HG02623 (cell line): ENCODE data around the gene SDR39U1.

Experiments used
- ATAC-seq: cut with Tn5 transposase; IDR thresholded peaks from one replicate; pipeline ENCODE4 v1.9.1; 2021; ENCODE audit warnings: moderate library complexity; ENCODE audit not compliant: unreplicated experiment

The SDR39U1 gene

DNA sequence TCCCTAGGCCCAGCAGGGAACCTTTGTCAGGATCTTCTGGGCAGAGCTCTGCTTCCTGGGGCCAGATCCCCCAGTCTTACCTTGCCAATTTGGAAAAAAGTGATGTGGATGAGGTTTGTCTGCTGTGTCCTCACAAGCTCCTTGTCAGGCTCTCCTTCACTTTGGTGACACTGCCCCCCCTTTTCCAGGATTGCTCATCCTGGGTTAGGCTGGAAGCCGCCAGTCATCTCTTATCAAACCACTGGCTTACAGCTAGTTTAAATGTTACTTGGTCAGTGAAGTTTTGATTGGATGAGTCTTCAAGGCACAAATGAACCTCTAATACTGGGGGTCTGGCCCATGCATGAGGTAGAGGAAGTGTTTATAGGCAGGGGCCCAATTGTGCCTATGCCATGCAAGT lies 28.5 kb downstream of the SDR39U1 start:
- no peak for ATAC-seq

DNA sequence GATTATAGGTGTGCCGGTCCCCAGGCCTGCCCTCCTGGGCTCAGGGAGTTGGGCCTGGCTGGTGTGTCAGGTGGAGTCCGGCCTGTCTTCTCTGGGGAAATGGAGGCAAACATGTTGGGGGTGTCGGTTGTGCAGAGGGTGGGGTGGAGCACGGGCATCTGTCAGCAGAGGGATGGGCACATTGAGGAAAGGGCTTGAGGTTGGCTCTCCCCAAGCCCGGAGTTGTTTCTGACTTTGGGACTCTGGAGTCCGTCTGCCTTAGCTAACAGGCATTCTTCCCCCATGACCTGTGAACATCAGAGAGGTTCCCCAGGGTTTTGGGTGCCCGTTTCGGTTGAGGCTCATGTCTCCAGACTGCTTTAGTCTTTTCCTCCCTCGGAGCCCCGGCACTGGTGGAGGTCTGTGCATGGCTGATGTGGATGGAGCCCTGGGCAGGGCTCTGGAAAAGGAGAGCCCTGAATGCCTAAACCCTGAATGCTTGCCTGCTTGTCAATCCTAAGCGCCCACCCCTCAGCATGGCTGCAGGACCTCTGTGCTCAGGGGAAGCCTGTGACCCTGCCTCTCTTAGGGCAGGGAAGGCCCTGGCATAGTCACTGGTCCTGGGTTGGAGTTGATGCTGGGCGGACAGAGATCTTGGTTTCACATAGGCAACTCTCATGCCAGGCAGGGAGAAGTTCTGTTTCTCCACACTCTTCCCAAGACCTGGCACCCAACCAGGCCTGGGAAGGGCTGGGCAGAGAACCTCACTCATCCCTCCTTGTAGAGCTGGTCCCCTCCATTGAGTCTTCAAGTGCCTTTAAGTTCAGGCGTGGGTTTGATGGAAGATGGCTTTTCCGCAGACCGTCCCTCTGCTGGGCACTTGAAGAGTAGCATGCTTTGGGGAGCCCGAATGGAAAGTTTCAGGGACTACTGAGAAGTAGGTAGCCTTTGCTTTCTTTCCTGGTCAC lies 30.9 kb downstream of the SDR39U1 start:
- ATAC-seq = no peak

DNA sequence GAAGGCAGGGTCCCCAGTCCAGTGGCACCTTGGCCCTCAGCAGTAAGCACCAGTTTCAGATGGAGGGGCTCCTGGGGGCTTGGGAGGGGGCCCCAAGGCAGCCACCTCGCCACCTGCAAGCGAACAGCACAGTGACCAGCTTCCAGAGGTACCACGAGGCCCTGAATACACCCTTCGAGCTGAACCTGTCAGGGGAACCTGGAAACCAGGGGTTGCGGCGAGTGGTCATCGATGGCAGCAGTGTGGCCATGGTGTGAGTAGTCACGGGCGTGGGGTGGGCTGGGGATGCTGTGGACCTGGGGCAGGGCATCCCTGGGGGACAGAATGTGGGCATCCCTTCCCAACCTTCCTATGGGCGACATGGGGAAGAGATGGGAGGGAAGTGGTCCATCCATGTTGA lies 32.6 kb downstream of the SDR39U1 start:
- ATAC-seq = no peak

DNA sequence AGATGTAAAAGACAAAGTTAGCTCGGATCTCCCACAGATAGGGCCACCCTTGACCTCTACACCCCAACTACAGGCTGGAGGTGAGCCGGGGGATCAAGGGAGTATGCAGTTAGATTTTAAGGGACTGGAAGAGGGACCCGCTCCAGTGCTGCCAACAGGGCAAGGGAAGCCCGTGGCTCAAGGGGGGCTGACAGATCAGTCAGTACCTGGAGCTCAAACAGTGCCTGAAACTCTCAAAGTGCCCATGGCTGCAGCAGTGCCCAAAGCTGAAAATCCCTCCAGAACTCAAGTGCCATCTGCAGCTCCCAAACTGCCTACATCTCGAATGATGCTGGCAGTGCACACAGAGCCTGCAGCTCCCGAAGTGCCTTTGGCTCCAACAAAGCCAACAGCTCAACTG lies 33.4 kb downstream of the SDR39U1 start:
- no peak for ATAC-seq

DNA sequence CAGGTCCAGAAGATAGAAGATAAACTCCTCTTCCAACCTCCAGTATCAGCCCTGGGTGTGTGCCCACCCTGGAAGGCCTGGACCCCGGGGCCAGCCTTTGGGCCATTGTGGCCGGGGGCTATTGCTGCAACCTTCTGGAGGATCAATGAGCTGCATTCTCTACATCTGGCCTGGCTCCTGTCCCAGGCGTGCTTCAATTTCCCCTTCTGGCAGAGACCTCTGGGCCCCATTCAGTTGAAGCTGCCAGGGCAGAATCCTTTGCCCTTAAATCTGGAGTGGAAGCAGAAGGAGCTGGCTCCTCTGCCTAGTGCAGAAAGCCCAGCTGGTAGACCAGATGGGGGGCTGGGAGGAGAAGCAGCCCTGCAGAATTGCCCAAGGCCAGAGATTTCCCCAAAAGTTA lies 33.8 kb downstream of the SDR39U1 start:
- no peak for ATAC-seq

DNA sequence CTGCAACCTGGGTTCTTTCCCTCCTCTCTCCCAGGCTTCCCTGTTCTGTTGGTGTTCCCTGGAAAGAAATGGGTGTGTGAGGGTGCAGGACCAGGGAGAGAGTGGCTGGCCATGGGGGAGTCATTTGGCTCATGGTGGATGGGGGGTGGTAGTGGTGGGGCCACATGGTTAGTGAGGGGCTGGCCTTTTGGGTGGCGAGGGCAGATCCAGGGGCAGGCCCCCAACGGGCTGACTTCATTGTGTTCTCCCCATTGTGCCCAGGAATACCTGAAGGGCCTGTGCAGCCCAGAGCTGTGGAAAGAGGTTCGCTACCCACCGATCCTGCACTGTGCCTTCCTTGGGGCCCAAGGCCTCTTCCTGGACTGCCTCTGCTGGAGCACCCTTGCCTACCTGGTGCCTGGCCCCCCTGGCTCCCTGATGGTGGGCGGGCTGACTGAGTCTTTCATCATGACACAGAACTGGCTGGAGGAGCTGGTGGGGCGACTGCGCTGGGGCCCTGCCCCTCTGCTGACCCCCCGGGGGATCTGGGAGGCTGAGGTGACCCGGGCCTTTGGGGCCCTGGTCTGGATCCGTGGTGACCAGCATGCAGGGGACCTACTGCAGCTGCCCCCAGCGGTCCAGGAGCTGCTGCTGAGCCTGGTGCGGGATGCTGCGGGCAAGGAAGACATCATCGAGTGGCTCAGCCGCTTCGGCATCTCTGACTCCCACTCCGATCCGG lies 34.8 kb downstream of the SDR39U1 start:
- ATAC-seq = no peak

DNA sequence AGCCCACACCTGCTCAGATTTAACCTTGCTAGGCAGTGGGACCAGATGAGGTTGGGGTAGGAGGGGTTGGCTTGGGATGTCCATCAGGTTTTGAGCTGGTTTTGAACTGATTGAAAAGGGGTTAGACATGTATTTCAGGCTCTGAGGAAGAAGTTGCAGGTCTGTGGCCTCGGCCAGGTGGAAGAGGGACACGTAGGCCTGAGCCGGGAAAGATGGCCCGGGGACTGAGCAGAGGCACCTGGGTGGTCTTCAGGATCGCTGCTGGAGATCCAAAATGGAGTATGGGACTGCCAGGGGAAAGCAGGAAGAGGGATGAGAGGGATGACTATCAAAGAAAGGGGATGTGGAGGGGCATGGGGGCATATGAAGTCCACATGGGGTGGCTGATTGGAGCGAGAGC lies 36.2 kb downstream of the SDR39U1 start:
- ATAC-seq = no peak

DNA sequence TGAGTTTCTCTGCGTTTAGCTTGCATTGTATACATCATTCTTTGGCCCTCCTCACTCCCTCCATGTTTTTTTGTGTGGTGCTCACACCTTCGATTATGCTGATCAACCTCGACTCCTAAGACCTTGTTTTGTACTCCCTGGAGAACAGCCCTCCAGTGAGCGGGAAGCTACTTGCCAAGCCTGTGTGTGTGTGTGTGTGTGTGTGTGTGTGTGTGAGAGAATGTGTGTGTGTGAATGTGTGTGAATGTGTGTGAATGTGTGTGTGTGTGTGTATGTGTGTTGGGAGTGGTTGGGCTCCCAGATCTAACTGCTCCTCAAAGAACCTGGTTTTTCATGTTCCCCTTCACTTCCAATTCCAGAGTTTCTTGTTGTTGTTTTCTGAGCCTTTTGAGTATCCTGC lies 37.8 kb downstream of the SDR39U1 start:
- no peak for ATAC-seq

DNA sequence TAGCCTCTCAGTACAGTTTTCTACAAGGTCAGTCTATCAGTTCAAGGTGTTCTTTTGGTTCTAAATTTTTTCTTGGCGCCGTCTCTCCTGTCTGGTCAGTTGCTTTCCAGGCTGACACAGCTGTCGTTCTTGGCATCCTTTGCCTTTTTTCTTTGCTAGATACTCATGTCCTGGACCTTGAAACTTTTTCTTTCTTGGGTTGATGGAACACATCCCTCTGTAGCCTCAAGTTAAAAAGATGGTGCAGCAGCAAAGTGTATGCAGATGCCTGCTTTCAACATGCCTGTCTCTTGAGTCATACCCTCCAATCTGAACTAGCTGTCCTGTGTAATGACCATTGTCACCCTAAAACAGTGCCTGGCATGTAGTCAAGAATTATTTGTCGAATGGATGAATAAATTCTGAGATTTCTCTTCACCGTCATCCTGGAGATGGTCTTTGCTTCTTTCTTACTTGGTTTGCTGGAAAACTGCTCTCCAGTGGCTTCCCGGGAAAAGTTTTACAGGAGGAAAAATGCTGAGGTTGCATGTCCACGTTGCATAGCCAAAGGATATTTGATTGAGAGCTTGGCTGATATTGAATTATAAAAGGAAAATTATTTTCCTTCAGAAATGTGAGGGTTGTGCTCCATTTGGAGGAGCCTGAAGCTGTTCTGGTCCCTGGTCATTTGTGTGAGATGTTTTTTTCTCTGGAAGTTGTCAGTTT lies 39.1 kb downstream of the SDR39U1 start:
- ATAC-seq = no peak

DNA sequence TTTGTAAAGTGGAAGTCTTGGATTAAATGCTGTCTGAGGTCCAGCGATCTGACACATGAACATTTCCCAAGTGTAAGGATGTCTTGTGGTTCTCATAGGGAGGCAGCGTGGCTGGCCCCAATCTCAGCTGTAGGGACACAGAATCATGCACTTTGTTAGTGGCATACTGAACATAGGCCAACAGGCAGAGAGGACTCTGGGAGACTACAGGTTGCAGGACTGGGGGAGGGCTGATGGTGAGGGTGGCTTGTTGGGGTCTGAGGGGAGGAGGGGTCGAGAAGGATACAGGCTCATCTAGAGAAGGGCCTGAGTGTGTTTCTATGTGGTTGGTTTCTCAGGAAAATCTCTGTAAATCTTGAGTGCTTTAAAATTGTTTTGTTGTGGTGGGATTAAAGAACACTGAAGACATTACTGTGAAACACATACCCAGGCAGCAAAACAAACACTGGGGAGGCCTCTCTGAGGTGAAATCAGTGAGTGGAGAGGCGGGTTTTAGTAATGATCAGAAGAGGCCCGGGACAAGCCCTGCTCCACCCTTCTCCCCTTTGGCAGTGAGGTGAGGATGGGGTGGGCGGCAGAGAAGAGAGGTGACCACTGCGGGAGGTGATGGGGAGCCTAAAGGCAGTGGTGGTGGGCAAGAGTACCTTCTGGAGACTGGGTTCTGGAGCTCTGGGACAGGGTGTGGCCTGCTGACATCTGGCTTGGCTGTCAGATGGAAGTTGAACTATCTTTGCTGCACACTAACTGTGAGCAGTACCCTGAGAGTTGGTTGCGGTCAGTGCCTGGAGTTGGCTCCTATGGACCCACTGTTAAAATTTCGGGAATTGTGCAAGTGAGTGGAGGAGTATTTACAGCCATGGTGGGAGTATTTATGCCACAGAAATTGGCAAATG lies 40.5 kb downstream of the SDR39U1 start:
- no peak for ATAC-seq

DNA sequence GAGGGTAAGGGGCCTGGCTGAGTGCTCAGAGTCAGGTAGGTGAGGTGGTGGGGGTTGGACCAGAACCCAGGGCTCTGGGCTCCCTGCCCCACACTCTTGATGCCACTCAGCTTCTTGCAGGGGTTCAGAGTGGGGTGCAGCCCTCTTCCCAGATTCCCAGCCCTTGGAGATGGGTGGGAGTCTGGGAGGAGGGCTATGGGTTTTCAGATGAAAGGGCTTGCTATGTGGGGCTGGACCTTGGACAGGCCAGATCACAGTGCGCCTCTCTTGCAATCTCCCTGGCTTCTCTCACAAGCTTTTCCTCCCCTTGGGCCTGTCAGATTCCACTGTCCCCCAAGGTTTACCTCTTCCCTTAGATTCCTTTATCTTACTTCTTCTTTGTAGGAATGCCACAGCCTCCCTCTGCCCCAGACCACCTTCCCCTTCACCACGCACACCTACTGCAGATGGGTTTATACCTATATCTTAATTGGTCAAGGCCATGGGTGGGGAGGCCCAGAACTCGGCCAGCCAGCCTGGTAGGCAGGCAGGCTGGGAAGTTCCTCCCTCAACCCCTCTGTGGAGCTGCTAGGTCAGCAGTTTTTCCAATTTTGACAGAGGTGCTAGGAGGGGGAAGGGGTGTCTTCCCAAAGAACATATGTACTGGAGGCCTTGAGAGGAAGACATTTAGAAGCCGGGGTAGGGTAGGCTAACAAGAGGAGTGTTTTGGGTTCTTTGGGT lies 42.4 kb downstream of the SDR39U1 start:
- ATAC-seq = no peak

DNA sequence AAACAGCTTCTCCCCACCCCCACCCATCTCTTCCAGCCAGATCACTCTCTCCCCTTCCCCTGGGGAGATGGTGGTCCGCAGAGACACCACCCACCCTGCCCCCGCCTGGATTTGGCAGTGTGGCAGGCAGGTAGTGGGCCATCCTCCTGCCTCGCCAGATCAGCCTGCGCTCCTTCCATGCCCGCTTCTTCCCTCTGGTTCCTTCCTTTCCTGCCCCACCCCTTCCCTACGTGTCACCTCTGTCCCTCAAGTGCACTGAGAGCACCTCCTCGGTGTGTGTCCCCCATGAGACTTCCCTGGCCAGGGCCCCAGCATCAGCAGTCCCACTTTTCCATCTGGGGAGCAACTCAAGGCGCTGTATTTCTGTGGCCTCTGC lies 43.1 kb downstream of the SDR39U1 start:
- ATAC-seq = no peak

DNA sequence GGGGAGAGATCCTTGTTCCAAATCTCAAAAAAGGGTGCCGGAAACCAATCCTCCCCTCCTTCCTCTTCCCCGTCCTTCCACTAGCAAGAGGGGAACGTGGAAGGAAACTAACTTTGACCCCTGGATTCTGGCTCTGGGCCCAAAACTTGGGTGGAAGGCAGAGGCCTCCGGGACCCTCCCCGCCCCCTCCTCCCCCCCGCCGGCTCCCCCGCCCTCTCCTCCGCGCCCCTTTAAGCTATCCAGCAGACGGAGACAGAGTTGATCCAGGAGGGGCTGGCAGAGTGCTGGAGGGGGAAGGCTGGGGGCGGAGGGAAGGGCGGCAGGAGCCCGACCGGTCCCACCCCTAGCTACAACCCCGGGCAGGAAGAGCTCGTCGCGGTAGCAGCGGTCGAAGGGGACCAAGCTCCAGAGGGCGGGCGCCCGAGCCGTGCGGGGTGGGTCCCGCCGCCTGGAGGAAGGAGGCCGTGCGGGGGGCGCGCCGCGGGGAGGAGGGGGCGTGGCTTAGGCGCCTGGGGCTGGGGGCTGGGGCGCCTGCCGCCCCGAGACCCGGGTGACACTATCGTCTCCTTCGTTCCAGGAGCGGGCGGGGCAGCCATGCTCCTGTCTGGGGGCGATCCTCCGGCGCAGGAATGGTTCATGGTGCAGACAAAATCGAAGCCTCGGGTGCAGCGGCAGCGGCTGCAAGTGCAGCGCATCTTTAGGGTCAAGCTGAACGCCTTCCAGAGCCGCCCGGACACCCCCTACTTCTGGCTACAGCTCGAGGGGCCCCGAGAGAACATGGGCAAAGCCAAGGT lies 43.7 kb downstream of the SDR39U1 start, which contains the start of gene NYNRIN:
Gene NYNRIN (plus strand): TSS at position 351 of the 794 bp plus-strand sequence. CDS start 244 bp downstream, at position 595.
- no peak for ATAC-seq

DNA sequence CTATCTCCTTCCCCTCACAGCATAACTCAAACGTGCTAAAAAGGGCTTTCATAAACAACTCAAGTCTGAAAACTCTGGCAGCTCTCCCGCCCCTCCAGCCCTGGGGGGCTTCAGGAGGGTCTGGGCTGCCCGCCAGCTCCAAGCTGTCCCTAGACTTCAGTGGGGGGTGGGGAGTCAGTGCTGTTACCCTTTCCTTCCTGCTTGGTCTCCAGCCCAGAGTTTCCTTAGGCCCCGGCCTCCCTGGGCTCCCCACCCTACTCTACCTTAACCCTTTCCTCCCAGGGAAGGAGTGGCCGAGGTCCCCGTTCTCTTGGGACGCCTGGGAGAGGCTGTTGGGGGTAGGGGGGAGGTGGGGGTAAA lies 44.3 kb downstream of the SDR39U1 start:
- ATAC-seq = no peak

DNA sequence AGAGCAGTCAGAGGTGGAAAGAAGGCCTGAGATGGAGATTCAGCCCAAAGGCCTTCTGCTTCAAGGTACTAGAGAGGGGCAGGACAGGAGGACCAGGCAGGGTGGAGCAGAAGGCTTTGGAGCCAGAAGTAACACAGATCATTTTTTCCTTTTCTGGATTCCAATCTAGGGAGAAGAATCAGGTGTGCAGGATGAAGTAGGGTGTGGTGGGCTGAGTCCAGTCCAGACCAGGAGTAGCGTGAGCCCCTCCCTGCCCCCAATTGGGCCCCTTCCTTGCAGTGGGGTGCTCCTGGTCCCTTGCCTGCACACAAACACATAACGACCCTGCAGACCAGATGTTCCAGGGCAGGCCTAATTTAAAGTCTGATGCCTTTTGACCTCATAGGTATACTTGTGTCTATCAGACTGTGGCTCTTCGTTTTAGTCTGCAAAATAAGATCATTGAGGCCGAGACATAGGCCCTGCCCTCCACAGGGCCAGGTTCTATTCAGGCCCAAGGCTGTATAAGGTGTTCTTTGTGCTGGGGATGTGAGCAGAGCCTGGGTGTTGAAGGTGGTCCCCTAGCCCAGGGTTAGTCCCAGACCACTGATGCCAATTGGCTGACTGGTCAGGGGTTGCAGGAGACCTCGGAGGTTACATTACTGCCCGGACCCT lies 44.8 kb downstream of the SDR39U1 start:
- no peak for ATAC-seq

DNA sequence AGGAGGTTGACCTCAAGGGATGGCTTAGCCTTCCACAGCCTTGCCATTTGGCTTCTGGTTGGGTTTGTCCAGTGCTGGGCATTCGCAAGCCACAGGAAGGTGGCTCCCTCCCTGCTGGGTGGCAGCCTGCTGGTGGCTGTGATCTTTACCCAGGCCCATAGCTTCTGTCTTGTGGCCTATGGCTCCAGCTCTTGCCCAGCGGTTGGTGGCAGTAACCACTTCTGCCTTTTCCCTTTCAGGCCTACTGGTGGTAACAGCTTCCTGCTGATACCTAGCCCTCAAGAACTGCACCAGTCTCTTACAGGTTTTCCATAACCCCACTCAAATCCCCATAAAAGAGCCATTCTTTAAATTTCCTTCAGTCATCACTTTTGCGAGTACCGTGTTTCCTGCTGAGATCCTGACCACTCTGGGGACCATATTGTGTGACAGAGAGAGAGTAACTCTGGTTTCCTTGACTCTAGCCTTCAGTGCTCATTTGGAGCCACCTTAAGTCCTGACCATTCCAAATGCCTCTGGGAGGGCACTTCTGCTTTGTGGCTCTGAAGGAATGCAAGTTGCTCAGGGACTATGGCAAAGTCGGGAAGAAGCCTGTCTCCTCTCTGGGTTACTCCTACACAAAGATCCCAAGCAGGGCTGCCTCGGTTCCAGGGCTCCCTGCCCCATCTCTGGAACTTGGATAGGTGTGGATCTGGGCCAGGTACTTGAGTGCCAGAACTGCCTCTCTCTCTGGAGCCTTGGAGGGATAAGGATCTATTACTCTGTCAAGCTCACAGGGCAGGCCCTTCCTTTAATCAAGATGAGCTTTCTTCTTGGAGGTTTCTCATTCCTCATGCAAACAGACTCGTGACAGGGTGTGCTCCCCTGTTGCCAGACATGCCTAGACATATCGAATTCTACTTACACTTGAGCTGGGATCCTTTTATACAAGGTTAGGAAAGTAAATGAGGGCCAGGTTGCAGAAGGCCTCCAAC lies 46.7 kb downstream of the SDR39U1 start:
- no peak for ATAC-seq

DNA sequence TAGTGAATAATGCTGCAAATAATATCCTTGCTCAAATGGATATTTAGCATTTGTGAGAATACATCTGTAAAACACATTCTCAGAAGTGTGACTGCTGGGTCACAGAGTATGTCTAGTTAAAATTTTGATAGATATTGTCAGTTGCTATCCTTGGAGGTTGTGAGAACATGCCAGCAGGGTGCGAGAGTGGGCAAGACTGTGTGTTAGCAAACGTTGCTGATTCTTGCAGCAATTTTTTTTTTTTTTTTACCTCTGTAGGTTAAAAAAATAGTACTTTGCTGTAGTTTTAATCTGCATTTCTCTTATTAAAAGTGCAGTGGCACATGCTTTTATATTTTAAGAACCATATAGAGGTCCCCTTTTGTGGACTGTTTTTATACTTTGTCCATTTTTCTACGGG lies 48.3 kb downstream of the SDR39U1 start:
- ATAC-seq = no peak
